A673 (cell line): Measurements from ENCODE around the gene TRAPPC10. TPM values are rescaled to one million over a fixed set of nuclear protein-coding genes. Genes with fewer than 3 reads are reported as not detected.

ENCODE experiments used
- BruUV-seq: library from RNA; stranded (reverse); fragments of 400-500 nt; replicated peaks from 2 replicates; lab custom pipeline; 2021; lab: Mats Ljungman, UMichigan
- CTCF ChIA-PET: fragments of 300-600 bp; sonication (Branson Sonifier 250); formaldehyde crosslinking; loops from one replicate; lab custom pipeline; 2022; ENCODE audit warnings: antibody characterized with exemption; lab: Charles Lee
- POLR2A ChIA-PET: fragments of 300-600 bp; sonication (Branson Sonifier 250); formaldehyde crosslinking; loops from one replicate; lab custom pipeline; 2022; ENCODE audit warnings: antibody characterized with exemption; ENCODE audit not compliant: low non-redundant PET; lab: Charles Lee
- DNase-seq: peaks from one replicate; pipeline ENCODE4 v3.0.0-alpha.2; 2015; ENCODE audit warnings: low spot score
- H3K27ac ChIP-seq: fragments of 200-600 bp; sonication (generic); 2 replicates; pipeline ENCODE4 v1.5.1; 2016; ENCODE audit warnings: mixed run types, low read depth, mild to moderate bottlenecking, mixed read lengths, antibody characterized with exemption, low read length; ENCODE audit not compliant: poor library complexity, severe bottlenecking
- H3K27me3 ChIP-seq: fragments of 200-600 bp; sonication (generic); replicated peaks from 2 replicates; pipeline ENCODE4 v1.6.1; 2017; ENCODE audit warnings: mixed run types, low read depth, mild to moderate bottlenecking, mixed read lengths, antibody characterized with exemption, low read length; ENCODE audit not compliant: insufficient read depth, poor library complexity
- H3K36me3 ChIP-seq: fragments of 200-600 bp; sonication (generic); 2 replicates; pipeline ENCODE4 v1.6.1; 2016; ENCODE audit warnings: mixed run types, mild to moderate bottlenecking, mixed read lengths, antibody characterized with exemption, low read length; ENCODE audit not compliant: insufficient read depth, poor library complexity, severe bottlenecking
- H3K4me1 ChIP-seq: fragments of 200-600 bp; sonication (generic); 2 replicates; pipeline ENCODE4 v1.6.1; 2017; ENCODE audit warnings: mixed run types, mild to moderate bottlenecking, mixed read lengths, antibody characterized with exemption, low read length; ENCODE audit not compliant: insufficient read depth, poor library complexity, severe bottlenecking
- H3K4me3 ChIP-seq: fragments of 200-600 bp; sonication (generic); 2 replicates; pipeline ENCODE4 v1.5.1; 2016; ENCODE audit warnings: low read depth, mixed run types, mild to moderate bottlenecking, mixed read lengths, low read length; ENCODE audit not compliant: poor library complexity, severe bottlenecking
- H3K9me3 ChIP-seq: fragments of 200-600 bp; sonication (generic); 2 replicates; pipeline ENCODE4 v1.6.1; 2016; ENCODE audit warnings: mixed run types, low read depth, mild to moderate bottlenecking, mixed read lengths, antibody characterized with exemption, low read length; ENCODE audit not compliant: poor library complexity, severe bottlenecking
- CTCF ChIP-seq: fragments of 300-800, 200-600 bp; sonication (generic); conservative IDR thresholded peaks from 2 replicates; pipeline ENCODE4 v1.5.1; 2017; ENCODE audit warnings: low read depth, mild to moderate bottlenecking, antibody characterized with exemption, low read length, moderate library complexity, mixed read lengths
- EZH2 ChIP-seq: fragments of 200-600 bp; sonication (generic); IDR thresholded peaks from 2 replicates; pipeline ENCODE4 v1.6.1; 2017; ENCODE audit warnings: borderline replicate concordance, low read depth, mild to moderate bottlenecking, mixed read lengths, antibody characterized with exemption, low read length; ENCODE audit not compliant: poor library complexity, severe bottlenecking
- intact Hi-C: fragments of 100-400 bp; cut with micrococcal nuclease; formaldehyde crosslinking; loops from one replicate; pipeline ENCODE4 v1.10.0; 2022; ENCODE audit not compliant: unreplicated experiment
- total RNA-seq: library from RNA; stranded (reverse); gene quantifications from 2 replicates; pipeline ENCODE4 v1.2.3, GENCODE V29; 2021

TRAPPC10 gene
- total RNA-seq, 1 experiment from 2014 or later: 51.4 TPM

- ChIA-PET POLR2A (no interaction called here), CTCF (no interaction called here)
- Histone ChIP-seq H3K27ac (no peak overlapping the region), H3K4me1 (no peaks in the 10 kb centered on the region), H3K36me3 (peaks cover 12% of the 10 kb centered on the region), H3K27me3 (no peaks in the 10 kb centered on the region), H3K4me3 (no peak overlapping the region), H3K9me3 (no peaks in the 10 kb centered on the region)
- DNase-seq: no peak
- TF ChIP-seq EZH2 (no peak), CTCF (no peak)
- no TSS peak for BruUV-seq
- intact Hi-C loops: no loop called here
These were observed 41.5 kb downstream of the TRAPPC10 start for GRCh38 chr21:44053567-44053966.

GRCh38 chr21:44054710-44055109 is 42.6 kb downstream of the TRAPPC10 start:
- H3K9me3 ChIP-seq: no peaks in the 10 kb centered on the region
- peaks cover 12% of the 10 kb centered on the region for H3K36me3 ChIP-seq
- POLR2A ChIA-PET: no interaction called here
- intact Hi-C loops: no loop called here
- DNase-seq: no peak
- CTCF ChIA-PET: no interaction called here
- no peak overlapping the region for H3K27ac ChIP-seq
- H3K4me3 ChIP-seq: no peak overlapping the region
- no peak for TF ChIP-seq CTCF
- no peak for TF ChIP-seq EZH2
- BruUV-seq: no TSS peak
- no peaks in the 10 kb centered on the region for H3K4me1 ChIP-seq
- no peaks in the 10 kb centered on the region for H3K27me3 ChIP-seq

GRCh38 chr21:44057055-44057454 is 44.9 kb downstream of the TRAPPC10 start:
- DNase-seq: no peak
- H3K9me3 ChIP-seq: no peaks in the 10 kb centered on the region
- H3K27ac ChIP-seq: no peak overlapping the region
- peaks cover 14% of the 10 kb centered on the region for H3K36me3 ChIP-seq
- H3K27me3 ChIP-seq: no peaks in the 10 kb centered on the region
- no peaks in the 10 kb centered on the region for H3K4me1 ChIP-seq
- CTCF ChIA-PET: no interaction called here
- BruUV-seq: no TSS peak
- H3K4me3 ChIP-seq: no peak overlapping the region
- POLR2A ChIA-PET: no interaction called here
- intact Hi-C loops: no loop called here
- TF ChIP-seq EZH2: no peak
- no peak for TF ChIP-seq CTCF
